Stimulated activated CD4-positive, alpha-beta T cell treated with anti-CD3 and anti-CD28 coated beads, Interleukin-4, amount 100 ng/mL, for 48 hours (primary cell): ENCODE data around the gene TMEM187.

Source experiments
- DNase-seq, 2 donors: peaks; one replicate each; pipeline ENCODE4 v3.0.0-alpha.2; 2020; ENCODE audit warnings: low read depth in 2 of 2

The TMEM187 gene

DNA sequence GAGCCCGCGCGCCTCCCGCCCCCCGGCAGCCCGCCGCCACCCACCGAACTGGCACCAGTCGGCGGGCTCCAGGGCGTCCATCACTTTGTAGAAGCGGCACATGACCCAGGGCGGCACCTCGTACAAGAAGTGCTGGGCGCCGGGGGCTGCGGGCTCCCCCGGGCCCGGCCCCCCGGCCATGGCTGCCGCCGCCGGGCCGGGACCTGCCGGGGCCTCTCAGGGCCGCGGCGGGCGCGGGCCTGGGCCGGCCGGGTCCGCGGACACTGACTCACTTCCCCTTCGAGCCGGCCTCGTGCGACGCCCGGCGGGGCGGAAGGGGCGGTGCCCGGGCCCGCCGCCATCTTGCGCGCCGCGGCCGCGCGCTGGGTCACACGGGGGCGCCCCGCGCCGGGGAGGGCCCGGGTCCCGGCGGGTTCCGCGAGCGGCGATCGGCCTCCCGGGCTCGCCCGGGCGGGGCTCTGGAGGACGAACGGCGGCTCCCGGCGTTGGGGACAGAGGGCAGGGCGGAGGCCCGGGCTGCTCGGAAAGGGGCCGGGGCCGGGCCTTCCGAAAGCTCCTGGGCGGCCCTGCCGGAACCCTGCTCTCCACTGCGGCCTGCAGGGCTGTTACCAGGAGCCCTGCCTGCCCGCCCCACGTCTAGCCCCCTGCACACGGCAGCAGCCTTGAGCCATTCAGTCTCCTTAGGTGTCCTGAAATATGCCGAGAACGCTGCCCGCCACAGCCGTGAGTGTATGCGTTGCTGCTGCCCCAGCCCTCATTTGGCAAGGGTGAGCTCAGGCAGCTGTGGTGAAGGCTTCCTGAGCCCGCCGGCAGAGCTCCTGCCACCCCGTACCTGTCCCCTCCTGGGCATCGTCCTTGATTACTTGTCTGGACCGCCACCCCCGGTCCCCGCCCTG lies 47.3 kb downstream of the TMEM187 start, which contains the start of gene IRAK1:
IRAK1 (minus strand) TSS at position 270 of the 896 bp plus-strand sequence; CDS start at position 180, 90 bp downstream.
- DNase-seq = peak; percentile 28 to 47

DNA sequence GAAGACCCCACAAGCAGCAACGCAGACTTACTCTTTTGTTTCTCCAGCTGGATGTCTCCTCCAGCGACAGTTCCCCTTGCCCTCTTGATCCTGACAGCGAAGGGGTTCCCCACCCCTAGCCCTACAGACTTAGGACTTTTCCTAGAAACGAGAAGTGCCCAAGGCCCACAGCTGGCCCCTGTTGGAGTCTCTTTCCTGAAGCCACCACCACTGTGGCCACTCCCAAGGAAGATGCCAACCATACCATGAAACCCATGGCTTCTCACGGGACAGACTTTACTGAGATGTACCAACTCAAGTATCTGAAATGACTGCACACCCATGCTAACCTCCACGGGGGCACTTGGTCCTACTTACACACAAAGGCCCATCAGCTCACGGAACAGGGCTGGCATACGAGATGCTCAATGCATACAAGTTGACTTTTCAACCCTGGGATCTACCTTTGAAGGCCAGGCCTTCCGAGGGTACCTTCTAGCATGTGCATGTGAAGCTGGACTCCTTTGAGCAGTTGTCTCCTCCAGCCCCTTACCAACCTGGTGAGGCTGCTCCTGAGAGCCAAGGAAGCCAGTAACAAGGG lies 48.1 kb downstream of the TMEM187 start:
- DNase-seq = no peak

DNA sequence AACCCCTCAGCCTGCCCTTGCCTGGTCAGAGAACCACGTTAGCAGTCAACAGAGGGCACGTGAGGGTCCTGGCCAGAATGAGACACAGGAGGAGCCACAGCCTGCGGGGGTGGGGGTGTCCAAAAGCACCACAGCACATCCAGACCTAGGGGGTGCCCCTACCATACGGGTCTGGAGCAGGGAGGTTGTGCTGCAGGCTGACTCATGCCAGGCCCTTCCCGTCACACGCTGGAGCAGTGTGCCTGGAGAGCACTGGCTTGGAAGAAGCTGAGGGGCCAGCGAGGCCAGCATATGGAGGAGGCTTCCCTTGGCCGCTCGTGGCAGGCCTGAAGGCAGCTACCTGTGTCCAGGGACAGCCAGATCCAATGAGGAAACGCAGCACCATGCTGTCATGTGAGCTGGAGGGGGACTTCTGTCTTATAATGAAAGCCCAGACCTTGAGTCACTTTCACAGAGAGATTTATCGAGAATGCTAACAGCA lies 48.6 kb downstream of the TMEM187 start:
- DNase-seq = no peak

DNA sequence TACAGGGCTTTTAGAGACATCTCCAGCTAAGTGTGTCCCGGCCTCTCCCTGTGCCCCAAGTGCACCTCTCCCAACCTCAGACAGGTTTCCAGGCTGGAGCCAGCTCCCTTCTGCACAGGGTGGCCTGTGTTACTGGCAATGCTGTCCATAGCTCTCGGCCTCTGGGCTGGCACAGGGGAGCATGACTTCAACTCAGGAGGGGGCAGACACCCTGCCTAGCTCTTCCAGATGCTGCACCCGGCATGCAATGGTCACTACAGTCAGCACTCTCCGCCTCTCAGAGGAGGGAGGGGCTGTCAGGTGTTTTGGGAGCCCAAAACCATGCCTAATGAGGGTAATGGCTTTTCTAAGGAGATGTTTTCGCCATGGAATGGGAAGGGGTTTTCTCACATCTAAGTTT lies 49.6 kb downstream of the TMEM187 start:
- no peak for DNase-seq

DNA sequence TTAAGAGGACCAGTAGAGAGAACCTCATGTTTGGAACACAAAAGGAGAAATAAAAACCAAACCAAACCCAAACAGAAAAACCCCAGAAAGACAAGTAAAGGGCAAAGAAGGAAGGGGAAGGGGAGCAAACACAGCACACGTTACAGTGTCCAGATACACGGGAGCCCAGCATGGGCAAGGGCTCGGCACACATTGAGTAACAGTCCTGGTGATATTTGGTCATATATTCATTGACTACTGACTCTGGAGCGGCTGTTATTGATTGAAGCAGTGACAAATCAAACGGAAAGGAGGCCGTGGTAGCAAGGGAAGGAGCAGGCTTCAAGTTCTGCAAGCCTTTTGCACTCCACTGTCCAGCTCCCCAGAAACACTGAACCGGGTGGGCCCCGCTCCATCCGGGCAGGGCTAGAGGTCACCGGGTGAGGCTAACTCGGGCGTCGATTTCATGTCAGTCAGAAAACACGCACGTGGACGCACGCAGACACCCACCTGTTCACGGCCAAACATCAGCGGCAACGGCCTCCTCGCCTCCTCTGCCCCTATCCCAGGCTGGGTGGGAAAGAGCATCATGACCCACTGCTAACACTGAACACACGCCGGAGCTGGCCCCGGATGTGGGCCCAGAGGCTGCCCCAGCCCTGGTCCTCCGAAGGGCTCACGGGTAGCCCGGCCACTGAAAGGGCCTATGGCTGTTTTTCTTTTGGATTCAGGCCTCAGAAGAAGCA lies 50.9 kb downstream of the TMEM187 start:
- DNase-seq = no peak

DNA sequence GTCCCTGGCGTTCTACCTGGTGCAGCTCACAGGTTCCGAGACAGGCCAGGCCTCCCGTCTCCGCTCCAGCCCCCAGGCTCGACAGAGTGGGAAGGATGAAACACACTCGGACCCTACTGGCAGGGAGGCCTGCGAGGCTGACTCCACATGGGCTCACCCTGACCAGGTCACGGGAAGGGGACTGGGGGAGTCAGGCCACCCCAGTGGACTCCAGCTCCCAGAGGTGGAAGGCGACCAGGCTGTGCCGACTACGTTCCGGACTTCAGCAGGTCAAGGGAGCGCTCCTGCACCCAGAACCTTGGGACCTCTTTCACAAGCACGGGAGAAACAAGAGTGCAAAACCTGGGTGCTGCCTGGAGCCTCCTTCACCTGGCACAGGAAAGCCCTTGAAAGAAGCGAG lies 51.7 kb downstream of the TMEM187 start:
- DNase-seq = no peak

DNA sequence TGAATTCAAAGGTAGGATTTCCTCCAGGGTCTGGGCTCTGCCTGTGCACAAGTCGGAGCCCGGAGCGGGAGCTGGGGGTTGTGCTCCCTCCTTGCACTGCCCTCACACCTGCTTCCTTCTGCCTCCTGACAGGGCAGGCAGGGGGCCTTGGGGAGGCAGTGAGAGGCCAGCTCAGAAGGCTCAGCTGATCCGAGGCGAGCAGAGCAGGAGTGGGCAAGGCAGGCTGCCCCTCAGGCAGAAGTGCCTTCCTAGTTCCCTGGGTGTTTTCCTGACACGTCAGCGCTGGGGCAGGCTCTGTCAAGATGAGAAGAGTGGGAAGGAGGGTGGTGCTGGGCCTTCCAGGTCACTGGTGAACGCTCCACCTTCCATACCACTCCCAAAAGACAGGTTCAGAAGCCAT lies 52.7 kb downstream of the TMEM187 start:
- no peak for DNase-seq

DNA sequence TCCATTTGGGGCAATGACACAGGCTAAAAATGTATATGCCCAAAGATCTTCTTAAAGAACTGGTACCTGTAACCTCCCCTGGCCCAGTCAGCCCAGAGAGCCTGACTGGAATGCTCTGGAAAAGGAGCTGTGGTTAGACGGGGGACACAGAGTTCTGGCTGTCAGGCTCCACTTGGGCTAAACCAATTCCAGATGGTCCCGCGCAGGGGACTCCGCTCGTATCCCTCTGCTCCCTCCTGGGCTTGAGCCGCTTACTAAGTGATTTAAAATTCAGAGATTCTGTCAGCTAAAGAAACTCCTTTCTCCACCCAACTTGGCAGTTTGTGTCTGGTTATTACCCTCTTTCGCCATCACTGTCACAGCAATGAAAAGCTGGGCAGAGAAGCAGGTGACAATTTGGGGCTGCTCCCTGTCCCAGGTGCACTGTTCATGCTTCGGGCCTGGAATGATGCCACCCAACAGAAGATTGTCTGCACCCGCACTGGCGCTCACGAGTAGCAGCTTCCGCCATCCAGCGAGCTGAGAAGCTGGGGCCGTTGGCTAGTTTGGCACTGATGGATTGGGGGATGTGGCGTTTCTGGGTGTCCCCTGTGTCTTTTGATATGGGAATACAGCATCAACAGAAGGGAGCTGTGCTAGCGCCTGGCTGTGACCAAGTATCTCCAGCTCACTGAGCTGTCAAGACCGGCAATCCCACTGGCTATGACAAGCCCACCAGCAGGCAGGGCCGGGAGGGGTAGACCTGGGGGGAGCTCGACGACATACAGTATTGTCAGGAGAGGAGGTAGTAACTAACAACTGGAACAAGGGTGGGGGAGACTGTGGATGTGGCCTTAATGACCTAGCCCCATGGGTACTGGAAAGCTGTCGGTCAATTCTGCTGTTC lies 53.8 kb downstream of the TMEM187 start:
- no peak for DNase-seq

DNA sequence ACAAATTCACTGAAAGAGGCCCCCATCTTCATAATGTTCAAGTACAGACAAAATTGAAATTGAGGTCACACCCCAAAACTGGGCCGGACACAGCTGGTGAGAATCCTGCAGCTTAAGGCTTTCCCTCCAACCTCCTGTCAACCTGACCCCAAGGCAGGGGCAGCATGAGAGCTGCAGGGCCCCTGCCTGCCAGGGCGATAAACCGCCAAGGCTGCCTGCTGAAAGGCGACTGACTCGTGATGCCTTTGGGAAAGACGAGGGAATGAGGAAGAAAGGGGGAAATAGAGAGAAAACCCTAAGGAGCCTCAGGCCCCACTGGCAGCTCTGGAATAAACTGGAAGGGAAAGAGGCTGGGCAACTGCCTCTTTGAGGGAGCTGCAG lies 54.5 kb downstream of the TMEM187 start:
- DNase-seq = no peak

DNA sequence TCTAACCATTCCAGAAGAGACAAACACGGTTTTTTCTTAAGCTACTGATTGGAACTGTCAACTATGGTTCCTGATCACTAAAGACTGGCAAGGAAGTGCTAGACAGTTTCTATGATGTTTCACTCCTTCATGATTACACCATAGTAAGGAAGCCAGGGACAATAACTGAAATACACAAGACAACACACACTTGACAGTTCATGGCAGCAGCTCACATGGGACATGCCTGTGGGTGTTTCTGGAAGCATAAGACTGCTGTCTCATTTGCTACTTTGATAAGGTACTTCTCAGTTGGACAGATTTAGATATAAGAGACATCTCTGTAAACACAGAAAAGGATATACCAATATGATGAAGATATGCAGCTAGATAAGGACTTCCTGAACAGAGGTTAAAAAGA lies 55.4 kb downstream of the TMEM187 start:
- no peak for DNase-seq

DNA sequence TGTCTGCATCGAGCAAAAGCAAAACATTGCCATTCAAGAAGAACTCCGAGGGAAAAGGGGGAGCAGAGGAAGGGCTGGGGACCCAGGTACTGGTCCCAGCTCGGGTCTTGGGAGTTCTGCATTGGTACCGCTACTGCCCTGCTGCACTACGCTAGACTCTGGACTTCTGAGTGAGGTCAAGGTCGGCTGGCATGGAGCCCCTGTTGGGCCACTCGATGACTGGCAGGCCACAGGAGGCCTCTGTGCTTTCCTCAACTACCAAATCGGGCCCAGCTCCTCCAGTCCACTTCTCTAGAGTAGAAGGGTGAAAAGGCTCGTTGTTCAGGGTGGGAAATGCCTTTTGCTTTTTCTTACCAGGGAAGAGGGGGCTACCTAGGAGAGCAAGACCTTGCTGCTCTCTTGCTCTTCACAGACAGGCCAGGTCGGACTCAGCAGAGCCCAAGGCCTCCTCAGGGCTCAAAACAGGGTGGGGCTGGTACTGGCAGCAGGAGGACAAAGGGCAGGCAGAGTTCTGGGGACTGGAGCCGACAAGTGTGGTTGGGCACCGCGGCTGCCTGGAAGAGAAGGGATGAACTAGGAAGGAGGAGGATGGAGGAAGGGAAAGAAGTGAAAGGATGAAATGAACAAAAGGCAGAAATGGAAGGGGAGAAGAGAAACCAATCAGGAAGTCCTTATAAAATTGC lies 56.1 kb downstream of the TMEM187 start:
- DNase-seq = no peak

DNA sequence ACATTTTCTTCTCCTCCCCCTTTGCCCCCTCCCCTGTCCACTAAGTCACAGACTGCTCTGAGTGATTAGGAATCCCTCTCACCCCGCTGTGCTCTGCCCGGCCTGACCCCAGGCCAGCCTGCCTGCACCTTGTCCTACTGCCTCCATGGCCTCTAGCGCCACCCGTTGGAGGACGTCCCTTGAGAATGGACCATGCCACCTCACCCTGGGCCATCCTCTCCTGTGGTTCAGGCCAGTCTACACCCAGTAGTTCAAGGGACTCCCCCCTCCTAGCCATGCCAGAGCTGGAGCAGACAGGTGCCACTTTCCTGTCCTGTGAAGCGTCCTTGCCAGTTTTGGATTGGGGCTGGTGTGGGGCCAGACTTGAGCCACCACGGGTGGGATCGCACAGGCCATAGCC lies 56.9 kb downstream of the TMEM187 start:
- DNase-seq = no peak

DNA sequence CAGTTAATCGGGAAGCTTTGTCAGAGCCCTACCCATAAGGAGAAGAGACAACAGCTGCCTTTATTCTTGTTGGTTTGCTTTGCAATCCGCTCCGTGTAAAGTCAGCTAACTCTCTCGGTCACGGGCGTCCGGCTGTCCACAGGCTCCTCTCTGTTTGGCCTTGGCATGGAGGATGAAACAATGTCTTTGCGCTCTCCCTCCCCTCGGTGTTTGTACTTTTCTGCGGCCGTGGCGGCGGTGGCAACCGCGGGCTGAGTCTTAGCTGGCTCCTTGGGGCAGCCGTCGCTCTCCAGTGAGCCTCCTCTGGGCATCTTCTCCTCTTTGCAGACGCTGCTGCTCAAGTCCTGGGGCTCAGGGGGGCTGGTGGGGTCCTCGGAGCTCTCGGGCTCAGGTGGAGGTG lies 57.7 kb downstream of the TMEM187 start:
- no peak for DNase-seq

DNA sequence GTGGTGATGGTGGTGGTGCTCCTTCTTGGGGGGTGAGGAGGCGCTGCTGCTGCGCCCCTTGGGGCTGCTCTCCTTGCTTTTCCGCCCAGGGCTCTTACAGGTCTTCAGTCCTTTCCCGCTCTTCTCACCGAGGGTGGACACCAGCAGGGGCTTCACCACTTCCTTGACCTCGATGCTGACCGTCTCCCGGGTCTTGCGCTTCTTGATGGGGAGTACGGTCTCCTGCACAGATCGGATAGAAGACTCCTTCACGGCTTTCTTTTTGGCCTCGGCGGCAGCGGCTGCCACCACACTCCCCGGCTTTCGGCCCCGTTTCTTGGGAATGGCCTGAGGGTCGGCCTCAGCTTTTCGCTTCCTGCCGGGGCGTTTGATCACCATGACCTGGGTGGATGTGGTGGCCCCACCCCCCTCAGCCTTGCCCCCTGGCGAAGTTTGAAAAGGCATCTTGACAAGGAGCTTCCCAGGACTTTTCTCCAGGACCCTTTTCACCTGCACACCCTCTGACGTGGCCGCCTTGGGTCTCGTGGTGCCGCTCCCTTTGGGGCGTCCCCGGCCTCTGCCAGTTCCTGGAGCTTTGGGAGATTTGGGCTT lies 58.3 kb downstream of the TMEM187 start:
- no peak for DNase-seq

DNA sequence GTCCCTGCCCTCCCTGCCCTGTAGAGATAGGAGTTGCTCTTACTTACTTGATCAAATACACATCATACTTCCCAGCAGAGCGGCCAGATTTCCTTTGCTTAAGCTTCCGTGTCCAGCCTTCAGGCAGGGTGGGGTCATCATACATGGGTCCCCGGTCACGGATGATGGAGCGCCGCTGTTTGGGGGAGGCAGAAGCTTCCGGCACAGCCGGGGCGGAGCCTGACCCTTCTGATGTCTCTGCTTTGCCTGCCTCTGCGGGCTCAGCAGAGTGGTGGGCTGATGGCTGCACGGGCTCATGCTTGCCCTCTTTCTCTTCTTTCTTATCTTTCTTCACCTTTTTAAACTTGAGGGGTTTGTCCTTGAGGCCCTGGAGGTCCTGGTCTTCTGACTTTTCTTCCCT lies 59.6 kb downstream of the TMEM187 start:
- no peak for DNase-seq

DNA sequence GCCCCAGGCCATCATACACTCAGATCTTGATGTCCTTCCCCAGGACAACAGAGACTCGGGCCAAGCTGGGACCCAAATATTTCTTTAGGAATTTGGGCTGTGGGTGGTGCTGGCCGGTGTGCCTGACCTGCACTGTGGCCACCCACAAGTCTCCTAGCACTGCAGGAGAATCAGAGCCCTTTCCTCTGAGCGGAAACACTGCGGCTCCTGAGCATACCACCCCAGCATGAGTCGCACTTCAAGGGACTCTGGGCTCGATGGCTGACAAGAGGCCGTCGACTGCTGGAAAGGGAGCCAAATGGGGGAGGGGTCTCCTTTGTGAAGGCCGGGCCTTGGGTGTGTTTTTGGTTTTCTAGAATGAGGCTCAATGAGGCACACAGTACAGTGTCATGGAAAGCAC lies 60.1 kb downstream of the TMEM187 start:
- no peak for DNase-seq
